GM19351 (cell line): Measurements from ENCODE around the gene HELZ.
A peak's percentile ranks its signal among the peaks of the same experiment; 100 is the strongest.

Experiments
- ATAC-seq: cut with Tn5 transposase; IDR thresholded peaks from one replicate; pipeline ENCODE4 v1.9.1; 2021; ENCODE audit warnings: mild to moderate bottlenecking, moderate library complexity; ENCODE audit not compliant: unreplicated experiment

The HELZ gene

DNA sequence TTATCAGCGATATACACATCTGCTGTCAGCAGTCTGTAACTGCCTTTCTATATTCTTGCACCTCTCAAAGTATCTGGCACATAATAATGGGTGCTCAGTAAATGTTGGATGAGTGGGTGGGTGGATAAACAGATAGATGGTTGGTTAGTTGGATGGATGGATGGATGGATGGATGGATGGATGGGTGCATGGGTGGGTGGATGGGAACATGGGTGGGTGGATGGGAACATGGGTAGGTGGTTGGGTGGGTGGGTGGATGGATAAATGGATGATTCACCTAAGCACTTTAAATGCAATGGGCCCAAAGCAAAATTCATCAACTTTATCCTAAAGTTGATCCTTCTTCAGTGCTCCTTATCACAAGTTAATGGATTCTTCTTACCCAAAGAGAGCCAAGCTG, 48.6 kb downstream of the HELZ start:
- no peak for ATAC-seq

DNA sequence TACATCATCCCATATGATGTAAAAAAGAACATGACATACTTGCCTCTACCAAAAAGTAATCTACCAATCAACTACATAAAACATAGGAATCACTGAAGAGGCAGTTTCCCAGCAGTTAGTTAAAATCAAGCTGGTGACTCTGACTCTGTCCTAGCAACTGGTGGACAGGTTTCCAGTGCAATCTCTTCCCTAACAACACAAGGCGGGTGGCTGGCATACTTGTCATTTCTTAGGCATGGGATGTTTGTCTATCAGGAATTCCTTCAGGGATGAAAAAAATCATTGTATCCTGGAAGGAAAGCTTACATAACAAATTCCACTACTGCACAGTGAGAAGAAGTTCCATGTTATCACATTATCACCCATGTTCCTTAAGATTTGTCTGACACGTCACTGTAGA, 50.9 kb downstream of the HELZ start:
- ATAC-seq: no peak

GRCh38 chr17:67187927-67188326, 57.1 kb downstream of the HELZ start:
- no peak for ATAC-seq

DNA sequence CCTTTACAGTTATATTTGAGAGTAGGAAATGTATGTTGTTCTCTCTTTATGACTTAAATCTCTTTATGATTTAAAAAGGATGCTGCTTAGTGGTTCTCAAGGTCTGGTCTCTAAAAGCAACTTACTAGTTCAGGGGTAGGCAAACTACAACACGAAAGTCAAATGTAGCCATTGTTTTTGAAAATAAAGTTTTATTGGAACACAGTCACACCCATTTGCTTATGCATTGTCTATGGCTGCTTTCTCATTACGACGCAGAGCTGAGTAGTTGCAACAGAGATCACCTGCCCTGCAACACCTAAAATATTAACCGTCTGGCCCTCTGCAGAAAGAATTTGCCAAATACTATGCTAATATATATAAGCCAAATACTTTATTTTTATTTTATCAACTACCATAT, 58.2 kb downstream of the HELZ start:
- no peak for ATAC-seq

- ATAC-seq: no peak
Measured at GRCh38 chr17:67183531-67183930, 61.5 kb downstream of the HELZ start.

GRCh38 chr17:67181825-67182224, 63.2 kb downstream of the HELZ start:
- no peak for ATAC-seq

- ATAC-seq: no peak
Measured at GRCh38 chr17:67180275-67180674, 64.7 kb downstream of the HELZ start.

DNA sequence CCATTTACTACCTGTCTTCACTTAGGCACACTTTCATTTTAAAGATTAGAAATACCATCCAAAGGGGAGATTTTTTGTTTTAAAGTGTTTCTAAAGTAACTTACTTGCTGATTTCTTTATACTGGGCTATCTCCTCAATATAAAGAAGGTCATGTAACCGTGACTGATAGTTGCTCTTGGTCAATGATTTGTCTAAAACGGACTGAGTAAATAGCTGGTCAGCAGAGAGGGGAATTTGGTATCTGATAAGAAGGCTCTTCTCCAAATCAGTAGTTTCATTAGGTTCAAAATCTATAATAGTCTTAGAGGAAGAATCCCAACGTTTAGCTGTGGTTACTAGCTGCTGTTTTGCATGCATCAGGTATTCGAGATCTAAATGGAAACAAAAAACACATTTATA, 66.4 kb downstream of the HELZ start:
- no peak for ATAC-seq

GRCh38 chr17:67177732-67178131, 67.3 kb downstream of the HELZ start:
- no peak for ATAC-seq

DNA sequence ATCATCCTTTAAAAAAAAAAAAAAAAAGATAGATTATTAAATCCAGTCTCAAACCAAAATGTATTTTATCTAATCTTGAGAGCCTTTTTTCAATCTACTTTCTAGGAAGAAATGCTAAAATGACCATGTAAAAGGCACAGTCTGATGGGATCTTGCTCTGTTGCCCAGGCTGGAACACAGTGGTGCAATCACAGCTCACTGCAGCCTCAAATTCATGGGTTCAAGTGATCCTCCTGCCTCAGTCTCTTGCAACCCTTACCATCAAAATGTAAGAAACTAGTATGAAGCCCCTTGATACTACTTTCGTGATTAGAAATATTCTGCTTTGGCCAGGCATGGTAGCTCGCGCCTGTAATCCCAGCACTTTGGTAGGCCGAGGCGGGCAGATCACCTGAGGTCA, 70.8 kb downstream of the HELZ start:
- no peak for ATAC-seq

DNA sequence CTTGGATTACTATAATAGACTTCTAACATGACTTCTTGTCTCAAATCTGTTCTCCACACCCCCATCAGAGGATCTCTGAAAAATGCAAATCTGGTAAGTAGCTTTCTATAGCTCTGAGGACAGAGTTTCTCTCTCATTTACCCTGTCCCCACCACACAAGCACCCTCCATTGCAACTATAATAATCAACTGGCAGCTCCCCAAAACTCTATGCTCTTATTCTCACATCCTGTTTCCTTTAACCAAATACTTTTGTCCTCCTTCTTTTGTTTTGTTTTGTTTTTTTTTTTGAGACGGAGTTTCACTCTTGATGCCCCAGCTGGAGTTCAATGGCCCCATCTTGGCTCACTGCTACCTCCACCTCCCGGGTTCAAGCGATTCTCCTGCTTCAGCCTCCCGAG, 73.4 kb downstream of the HELZ start:
- peak; percentile 99 for ATAC-seq

GRCh38 chr17:67168496-67168895, 76.5 kb downstream of the HELZ start:
- ATAC-seq: no peak

DNA sequence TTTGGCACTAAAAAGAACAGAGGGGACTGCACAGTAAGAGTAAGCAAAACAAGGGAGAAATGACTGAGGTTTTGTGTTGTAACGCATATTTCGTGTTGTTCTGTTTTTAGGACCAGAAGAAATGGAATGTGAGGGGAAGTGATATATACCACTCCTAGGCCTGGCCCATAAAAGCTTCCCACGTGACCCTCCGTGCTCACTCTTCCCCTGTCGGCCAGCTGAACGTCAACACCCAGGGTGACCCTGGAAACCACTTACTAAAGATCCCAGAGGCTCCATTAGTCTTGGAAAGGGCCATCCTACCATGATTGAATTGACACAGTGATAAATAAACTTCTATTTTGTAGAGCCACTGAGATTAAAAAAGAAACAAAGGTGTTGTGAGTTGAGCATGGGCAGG, 79.8 kb downstream of the HELZ start:
- no peak for ATAC-seq

GRCh38 chr17:67164302-67164701, 80.7 kb downstream of the HELZ start:
- ATAC-seq: no peak

GRCh38 chr17:67162771-67163170, 82.2 kb downstream of the HELZ start:
- no peak for ATAC-seq

DNA sequence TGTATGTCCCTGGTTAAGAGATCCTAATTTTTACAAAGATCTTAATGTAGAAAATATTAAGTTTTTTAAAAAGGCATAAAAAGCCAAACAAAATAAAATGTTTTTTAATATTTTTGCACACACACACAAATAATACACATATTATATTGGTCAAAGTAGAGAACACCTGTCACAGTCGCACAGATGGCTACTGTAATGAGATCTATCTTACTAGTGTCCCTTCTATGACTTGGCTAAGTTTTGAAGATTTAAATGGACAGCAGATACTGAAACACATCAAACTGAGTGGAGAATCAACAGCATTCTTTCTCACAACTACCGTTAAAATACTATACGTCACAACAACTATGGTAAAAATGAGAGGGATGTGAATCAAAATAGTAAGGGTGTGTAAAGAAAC, 83.4 kb downstream of the HELZ start:
- ATAC-seq: no peak

DNA sequence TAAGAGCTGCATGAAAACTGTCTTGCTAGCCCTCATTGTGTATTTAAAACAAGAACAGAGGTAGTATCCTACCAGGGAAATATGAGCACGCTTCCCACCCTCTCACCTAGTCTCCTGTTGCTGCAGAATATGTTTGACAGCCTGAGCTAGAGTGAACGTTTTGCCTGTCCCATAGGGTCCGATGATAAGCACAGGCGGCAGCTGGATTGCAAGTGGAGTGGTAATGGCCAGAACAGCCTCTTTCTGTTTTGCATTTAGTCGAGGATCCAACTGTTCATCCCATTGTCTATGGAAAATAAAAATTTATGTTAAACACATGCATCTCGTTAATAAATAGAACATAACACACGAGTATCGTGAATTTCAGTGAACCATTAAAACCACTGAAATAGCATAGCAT, 84.2 kb downstream of the HELZ start:
- ATAC-seq: no peak

DNA sequence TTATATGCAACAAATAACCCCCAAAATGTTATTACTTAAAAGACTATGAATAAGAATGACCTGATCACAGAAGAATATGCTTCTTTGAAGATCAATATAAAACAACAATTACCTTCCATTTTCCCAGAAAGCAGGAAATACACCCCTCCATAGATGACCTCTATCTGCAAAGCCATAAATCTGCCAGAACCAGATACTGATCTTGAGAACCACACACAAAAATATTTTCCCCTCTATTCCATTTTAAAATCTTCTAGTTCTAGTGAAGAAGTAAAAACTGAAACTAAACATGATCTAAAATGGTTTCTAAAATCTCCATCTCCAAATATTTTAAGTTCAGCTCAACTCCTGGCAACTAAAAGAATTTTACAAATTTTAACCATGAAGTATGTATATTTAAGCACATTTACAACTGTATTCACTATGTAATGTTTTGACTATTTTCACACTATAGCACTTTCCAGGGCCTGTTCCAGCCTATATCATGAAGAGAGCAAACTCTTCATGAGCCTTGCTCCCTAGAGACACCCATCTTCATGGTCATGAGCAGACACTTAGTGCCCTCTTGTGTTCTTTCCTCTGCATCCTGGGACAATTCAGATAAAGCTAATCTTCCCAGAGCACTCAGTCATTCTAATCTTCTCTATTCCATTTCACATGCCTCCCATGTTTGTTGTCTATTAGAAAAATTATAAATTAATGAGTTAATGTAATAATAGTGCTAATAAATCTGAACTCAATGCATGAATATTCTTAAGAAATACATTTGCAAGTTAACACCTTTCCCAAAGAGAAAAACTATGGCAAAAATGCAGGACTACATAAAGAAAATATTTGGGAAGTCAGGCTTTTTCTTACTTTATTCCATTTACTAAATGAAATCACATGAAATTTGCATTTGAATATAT, 87.0 kb downstream of the HELZ start:
- ATAC-seq: no peak

DNA sequence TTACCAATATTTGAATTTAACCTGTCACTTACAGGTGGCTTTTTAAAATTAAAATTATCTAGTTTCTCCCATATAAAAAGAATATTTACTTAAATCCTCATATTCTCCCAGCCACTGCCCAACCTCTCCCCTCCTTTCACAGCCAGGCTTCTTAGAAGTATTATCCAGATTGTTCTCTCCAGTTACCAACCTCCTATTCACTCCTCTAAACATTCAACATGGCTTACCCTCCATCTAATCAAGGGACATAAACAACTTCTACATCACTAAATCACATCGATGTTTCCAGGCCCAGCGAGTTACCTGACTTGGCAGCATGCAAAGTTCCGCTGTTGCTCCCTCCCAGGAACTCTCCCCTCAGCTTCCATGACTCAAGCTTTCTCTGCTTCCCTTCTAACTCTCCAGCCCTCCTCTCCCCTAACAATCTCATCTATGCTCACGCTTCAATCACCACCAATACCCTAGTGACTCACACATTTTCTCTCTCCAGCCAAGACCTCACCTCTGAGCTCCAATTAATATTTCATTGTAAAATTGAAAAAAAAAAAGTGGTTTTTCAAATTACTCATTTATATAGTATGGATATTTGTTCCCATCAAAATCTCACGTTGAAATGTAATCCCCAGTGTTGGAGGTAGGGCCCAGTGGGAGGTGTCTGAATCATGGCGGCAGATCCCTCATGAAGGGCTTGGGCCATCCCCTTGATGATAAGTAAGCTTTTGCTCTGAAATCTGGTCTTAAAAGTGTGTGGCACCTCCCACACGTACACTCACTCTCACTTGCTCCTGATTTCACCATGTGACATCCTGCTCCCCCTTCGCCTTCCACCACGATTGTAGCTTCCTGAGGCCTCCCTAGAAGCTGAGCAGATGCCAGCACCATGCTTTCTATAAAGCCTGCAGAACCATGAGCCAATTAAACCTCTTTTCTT, 88.5 kb downstream of the HELZ start:
- no peak for ATAC-seq

- ATAC-seq: no peak
Measured at GRCh38 chr17:67152824-67153223, 92.2 kb downstream of the HELZ start.

GRCh38 chr17:67151717-67152116, 93.3 kb downstream of the HELZ start:
- ATAC-seq: no peak

DNA sequence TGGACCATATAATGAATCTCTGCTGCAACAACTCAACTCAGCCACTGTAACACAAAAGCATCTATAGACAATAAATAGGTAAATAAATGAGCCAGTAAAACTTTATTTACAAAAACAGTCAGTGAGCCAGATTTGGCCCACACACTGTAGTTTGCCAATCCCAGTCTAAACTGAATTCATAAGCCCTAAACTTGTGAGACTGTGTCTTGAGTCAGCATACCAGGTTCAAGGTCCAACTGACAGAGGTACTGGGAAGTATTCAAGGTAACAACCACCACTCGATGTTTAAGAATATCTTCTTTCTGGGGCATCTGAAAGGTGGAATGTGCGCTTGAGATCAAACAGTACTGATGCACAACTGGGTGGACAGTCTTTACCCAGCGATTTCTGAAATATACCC, 94.2 kb downstream of the HELZ start:
- ATAC-seq: no peak
